ENCODE results near the gene PCARE.

DNA sequence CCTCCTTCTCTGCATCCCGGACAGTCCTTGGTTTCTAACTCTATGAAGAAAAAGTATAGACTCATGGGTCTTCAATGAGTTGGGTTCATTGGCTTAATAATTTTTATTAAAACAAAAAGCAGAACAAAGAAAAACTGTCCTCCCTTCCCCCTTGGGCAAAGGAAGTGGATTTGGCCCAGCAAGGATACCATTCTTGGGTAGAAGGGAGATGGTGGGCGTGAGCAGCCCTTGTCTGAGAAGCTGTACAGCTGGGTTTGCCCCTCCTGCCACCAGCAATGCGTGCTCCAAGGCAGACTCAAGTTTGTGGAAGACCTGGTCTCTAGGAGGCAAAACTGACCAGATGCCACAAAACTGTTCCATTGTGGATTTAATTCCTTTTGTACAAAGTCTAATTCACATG is 12.7 kb downstream of the PCARE start:
- TF ChIP-seq, protein P1, sequence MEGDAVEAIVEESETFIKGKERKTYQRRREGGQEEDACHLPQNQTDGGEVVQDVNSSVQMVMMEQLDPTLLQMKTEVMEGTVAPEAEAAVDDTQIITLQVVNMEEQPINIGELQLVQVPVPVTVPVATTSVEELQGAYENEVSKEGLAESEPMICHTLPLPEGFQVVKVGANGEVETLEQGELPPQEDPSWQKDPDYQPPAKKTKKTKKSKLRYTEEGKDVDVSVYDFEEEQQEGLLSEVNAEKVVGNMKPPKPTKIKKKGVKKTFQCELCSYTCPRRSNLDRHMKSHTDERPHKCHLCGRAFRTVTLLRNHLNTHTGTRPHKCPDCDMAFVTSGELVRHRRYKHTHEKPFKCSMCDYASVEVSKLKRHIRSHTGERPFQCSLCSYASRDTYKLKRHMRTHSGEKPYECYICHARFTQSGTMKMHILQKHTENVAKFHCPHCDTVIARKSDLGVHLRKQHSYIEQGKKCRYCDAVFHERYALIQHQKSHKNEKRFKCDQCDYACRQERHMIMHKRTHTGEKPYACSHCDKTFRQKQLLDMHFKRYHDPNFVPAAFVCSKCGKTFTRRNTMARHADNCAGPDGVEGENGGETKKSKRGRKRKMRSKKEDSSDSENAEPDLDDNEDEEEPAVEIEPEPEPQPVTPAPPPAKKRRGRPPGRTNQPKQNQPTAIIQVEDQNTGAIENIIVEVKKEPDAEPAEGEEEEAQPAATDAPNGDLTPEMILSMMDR (conservative IDR thresholded peaks at IDR 0.05 in 1 of 2, IDR thresholded peaks at IDR 0.05 in 1 of 2; ENCODE audit: low read depth in 1 of 2, low read length in 2 of 2) = no peak
- no peak for TF ChIP-seq EZH2 (IDR thresholded peaks at IDR 0.05; ENCODE audit: low read length, missing control alignments)

Data from fibroblast of lung (primary cell).